H1 (cell line): ENCODE data around the gene ZNF366. TPM values are rescaled to one million over a fixed set of nuclear protein-coding genes. Genes with fewer than 3 reads are reported as not detected.

Experiments used
- BRCA1 ChIP-seq: IDR thresholded peaks from 2 replicates; pipeline ENCODE4 v1.6.1; 2012; ENCODE audit warnings: low read depth, low read length, improper control_type of control experiment
- SAP30 ChIP-seq: fragments of 300-600 bp; sonication (generic); IDR thresholded peaks from 2 replicates; pipeline ENCODE4 v1.7.1; 2012; ENCODE audit warnings: low read length, moderate library complexity, mild to moderate bottlenecking, inconsistent platforms; ENCODE audit not compliant: insufficient read depth, insufficient replicate concordance
- polyA plus RNA-seq, 7 experiments: library from polyadenylated mRNA; depleted of rRNA in 3 of 7; stranded (reverse) in 5 of 7; unstranded in 2 of 7; fragments of >200 nt in 5 of 7; fragments of 200-250 nt in 2 of 7; gene quantifications; 1 replicate in 5 of 7; 2 replicates in 1 of 7; 4 replicates in 1 of 7; pipeline versions ENCODE4 v1.2.1 to v1.2.3, GENCODE V29; 2011 to 2013; ENCODE audit warnings: missing spikeins in 2 of 7, mixed read lengths in 2 of 7
- total RNA-seq: library from RNA; stranded (reverse); fragmentation: NEBNext Ultra II Directional; extraction: Animal tissue kit (Norgen Biotek cat#: 25700); gene quantifications from 2 replicates; pipeline ENCODE4 v1.2.1, GENCODE V29; 2021
- TF ChIP-seq, protein P1 (sequence below): fragments of 300-600 bp; sonication (generic); IDR thresholded peaks from 2 replicates; pipeline ENCODE4 v1.7.1; 2012; ENCODE audit warnings: low read length, moderate library complexity, mild to moderate bottlenecking, inconsistent platforms; ENCODE audit not compliant: insufficient replicate concordance

ZNF366 gene
- total and polyA plus RNA-seq, 2 of the 8 experiments (the other 6 are each of a cell fraction or from before 2014, with no cell fraction given) = not detected

GRCh38 chr5:72408127-72408526, 99.1 kb downstream of the ZNF366 start (continued):
- TF ChIP-seq, protein P1, sequence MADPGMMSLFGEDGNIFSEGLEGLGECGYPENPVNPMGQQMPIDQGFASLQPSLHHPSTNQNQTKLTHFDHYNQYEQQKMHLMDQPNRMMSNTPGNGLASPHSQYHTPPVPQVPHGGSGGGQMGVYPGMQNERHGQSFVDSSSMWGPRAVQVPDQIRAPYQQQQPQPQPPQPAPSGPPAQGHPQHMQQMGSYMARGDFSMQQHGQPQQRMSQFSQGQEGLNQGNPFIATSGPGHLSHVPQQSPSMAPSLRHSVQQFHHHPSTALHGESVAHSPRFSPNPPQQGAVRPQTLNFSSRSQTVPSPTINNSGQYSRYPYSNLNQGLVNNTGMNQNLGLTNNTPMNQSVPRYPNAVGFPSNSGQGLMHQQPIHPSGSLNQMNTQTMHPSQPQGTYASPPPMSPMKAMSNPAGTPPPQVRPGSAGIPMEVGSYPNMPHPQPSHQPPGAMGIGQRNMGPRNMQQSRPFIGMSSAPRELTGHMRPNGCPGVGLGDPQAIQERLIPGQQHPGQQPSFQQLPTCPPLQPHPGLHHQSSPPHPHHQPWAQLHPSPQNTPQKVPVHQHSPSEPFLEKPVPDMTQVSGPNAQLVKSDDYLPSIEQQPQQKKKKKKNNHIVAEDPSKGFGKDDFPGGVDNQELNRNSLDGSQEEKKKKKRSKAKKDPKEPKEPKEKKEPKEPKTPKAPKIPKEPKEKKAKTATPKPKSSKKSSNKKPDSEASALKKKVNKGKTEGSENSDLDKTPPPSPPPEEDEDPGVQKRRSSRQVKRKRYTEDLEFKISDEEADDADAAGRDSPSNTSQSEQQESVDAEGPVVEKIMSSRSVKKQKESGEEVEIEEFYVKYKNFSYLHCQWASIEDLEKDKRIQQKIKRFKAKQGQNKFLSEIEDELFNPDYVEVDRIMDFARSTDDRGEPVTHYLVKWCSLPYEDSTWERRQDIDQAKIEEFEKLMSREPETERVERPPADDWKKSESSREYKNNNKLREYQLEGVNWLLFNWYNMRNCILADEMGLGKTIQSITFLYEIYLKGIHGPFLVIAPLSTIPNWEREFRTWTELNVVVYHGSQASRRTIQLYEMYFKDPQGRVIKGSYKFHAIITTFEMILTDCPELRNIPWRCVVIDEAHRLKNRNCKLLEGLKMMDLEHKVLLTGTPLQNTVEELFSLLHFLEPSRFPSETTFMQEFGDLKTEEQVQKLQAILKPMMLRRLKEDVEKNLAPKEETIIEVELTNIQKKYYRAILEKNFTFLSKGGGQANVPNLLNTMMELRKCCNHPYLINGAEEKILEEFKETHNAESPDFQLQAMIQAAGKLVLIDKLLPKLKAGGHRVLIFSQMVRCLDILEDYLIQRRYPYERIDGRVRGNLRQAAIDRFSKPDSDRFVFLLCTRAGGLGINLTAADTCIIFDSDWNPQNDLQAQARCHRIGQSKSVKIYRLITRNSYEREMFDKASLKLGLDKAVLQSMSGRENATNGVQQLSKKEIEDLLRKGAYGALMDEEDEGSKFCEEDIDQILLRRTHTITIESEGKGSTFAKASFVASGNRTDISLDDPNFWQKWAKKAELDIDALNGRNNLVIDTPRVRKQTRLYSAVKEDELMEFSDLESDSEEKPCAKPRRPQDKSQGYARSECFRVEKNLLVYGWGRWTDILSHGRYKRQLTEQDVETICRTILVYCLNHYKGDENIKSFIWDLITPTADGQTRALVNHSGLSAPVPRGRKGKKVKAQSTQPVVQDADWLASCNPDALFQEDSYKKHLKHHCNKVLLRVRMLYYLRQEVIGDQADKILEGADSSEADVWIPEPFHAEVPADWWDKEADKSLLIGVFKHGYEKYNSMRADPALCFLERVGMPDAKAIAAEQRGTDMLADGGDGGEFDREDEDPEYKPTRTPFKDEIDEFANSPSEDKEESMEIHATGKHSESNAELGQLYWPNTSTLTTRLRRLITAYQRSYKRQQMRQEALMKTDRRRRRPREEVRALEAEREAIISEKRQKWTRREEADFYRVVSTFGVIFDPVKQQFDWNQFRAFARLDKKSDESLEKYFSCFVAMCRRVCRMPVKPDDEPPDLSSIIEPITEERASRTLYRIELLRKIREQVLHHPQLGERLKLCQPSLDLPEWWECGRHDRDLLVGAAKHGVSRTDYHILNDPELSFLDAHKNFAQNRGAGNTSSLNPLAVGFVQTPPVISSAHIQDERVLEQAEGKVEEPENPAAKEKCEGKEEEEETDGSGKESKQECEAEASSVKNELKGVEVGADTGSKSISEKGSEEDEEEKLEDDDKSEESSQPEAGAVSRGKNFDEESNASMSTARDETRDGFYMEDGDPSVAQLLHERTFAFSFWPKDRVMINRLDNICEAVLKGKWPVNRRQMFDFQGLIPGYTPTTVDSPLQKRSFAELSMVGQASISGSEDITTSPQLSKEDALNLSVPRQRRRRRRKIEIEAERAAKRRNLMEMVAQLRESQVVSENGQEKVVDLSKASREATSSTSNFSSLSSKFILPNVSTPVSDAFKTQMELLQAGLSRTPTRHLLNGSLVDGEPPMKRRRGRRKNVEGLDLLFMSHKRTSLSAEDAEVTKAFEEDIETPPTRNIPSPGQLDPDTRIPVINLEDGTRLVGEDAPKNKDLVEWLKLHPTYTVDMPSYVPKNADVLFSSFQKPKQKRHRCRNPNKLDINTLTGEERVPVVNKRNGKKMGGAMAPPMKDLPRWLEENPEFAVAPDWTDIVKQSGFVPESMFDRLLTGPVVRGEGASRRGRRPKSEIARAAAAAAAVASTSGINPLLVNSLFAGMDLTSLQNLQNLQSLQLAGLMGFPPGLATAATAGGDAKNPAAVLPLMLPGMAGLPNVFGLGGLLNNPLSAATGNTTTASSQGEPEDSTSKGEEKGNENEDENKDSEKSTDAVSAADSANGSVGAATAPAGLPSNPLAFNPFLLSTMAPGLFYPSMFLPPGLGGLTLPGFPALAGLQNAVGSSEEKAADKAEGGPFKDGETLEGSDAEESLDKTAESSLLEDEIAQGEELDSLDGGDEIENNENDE = no peak
- TF ChIP-seq BRCA1 (no peak), SAP30 (no peak)
